ENCODE measurements around the gene TEX30.

The TEX30 gene

GRCh38 chr13:102777736-102778135 is 4.2 kb upstream of the TEX30 start:
- DNase-seq: no peak

GRCh38 chr13:102776271-102776670 is 2.7 kb upstream of the TEX30 start:
- no peak for DNase-seq

- no peak for DNase-seq
These were observed 1.3 kb upstream of the TEX30 start for GRCh38 chr13:102774591-102775520.

GRCh38 chr13:102774214-102774568 is 605 bp upstream of the TEX30 start:
- DNase-seq: no peak

- DNase-seq: no peak
These were observed 1.6 kb downstream of the TEX30 start for GRCh38 chr13:102772042-102772425.

GRCh38 chr13:102771298-102772041 is 2.1 kb downstream of the TEX30 start:
- no peak for DNase-seq

GRCh38 chr13:102770435-102770834 is 3.2 kb downstream of the TEX30 start:
- DNase-seq: no peak

- no peak for DNase-seq
These were observed 3.9 kb downstream of the TEX30 start for GRCh38 chr13:102769679-102770078.

GRCh38 chr13:102768909-102769308 is 4.7 kb downstream of the TEX30 start:
- DNase-seq: no peak

GRCh38 chr13:102763741-102764140 is 9.8 kb downstream of the TEX30 start:
- no peak for DNase-seq

GRCh38 chr13:102761071-102761470 is 12.5 kb downstream of the TEX30 start:
- no peak for DNase-seq

- no peak for DNase-seq
These were observed 14.7 kb downstream of the TEX30 start for GRCh38 chr13:102758842-102759241.

GRCh38 chr13:102757006-102757405 is 16.6 kb downstream of the TEX30 start:
- DNase-seq: no peak

- no peak for DNase-seq
These were observed 21.7 kb downstream of the TEX30 start for GRCh38 chr13:102751886-102752285.

- DNase-seq: no peak
These were observed 31.1 kb downstream of the TEX30 start for GRCh38 chr13:102742506-102742905.

GRCh38 chr13:102742101-102742500 is 31.5 kb downstream of the TEX30 start:
- no peak for DNase-seq

- DNase-seq: no peak
These were observed 43.9 kb downstream of the TEX30 start for GRCh38 chr13:102729560-102730270.

GRCh38 chr13:102726430-102726829 is 47.2 kb downstream of the TEX30 start:
- DNase-seq: no peak

- peak; percentile 5 for DNase-seq
These were observed 48.7 kb downstream of the TEX30 start for GRCh38 chr13:102724923-102725322.

GRCh38 chr13:102721800-102722231 is 51.8 kb downstream of the TEX30 start:
- no peak for DNase-seq

- no peak for DNase-seq
These were observed 54.8 kb downstream of the TEX30 start for GRCh38 chr13:102718746-102719145.

Data from activated CD4-positive, alpha-beta T cell treated with anti-CD3 and anti-CD28 coated beads, Interleukin-2, Interleukin-6, amounts not matched to agents 100 ng/mL and 50 ng/mL, durations not matched to agents 16 hours and 8 hours (primary cell).